Measurements from ENCODE around the gene FBF1.

GRCh38 chr17:75981019-75981615 lies 40.3 kb upstream of the FBF1 start:
- TF ChIP-seq CTCF (IDR thresholded peaks at IDR 0.05) (no peak), POLR2A (IDR thresholded peaks at IDR 0.05) (no peak)
